Activated CD4-positive, alpha-beta T cell treated with anti-CD3 and anti-CD28 coated beads for 24 hours (primary cell): ENCODE measurements around the gene CACNA2D2.

Source experiments
- DNase-seq, 2 donors: peaks; one replicate each; pipeline ENCODE4 v3.0.0-alpha.2; 2020; ENCODE audit warnings: low read depth in 2 of 2

Gene CACNA2D2

DNA sequence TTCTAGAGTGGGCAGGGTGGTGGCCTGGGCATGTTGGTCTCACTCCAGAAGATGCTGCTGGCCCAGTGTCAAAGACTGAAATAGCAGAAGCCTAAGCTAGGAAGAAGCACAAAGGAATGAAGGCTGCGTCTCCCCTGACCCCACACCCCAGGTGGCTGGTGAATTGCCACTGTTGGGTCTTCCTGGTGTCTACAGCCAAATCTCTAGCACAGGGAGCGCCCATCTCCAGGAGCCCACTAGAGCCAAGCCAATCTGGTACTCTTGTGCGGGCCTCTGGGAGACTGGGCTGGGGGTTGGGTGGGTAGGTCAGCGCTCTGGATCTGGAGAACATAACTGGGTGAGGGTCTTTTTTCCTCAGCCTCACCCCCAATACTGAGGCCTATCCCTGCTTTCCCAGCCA lies 176.3 kb downstream of the CACNA2D2 start:
- no peak for DNase-seq

DNA sequence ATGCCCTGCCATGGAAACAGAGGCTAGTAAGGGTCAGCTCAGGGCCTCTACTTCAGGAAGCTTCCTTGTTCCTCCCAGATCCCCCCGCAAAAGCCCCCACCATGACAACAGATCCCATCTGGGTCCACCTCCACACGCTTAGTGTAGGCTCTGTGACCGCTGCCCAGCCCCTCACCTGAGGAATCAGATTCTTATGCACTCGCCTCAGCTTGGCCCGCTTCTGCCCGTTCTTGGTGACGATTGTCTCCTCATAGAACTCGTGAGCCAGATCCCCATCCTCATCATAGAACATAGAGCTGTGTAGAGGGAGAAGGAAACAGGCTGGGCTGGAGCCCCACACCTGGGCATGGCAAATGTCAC lies 177.3 kb downstream of the CACNA2D2 start:
- DNase-seq = no peak

DNA sequence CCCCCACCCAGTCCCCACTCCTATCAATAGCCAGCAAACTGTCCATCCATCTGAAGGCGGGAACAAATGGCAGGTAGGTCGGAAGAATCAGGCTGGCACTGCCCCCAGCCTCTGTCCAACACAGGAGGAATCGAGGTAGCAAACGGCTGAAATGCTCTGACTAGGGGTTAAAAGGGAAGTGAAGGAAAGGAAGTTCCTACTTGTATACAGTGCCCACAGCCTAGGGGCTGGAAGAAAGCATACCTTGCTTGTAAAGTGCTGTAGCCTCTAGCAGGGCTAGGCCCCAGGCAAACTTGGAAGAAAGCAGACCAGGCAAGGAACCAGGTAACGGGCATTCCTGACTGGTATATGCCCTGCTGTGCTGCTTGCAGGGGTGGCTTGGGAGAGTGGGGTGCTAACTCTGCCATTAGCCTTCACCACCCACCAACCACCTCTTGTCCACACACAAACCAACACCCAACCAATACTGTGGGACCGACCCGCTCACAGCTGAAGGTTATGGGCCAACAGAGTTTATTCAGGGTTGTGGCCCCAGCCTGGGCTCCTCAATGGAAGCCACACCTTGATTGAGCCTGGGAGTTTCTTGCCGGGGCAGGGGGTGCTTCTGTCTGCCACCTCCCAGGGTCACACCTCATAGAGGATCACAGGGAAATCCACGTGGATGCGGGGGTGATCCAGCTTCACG lies 177.8 kb downstream of the CACNA2D2 start:
- DNase-seq = no peak

DNA sequence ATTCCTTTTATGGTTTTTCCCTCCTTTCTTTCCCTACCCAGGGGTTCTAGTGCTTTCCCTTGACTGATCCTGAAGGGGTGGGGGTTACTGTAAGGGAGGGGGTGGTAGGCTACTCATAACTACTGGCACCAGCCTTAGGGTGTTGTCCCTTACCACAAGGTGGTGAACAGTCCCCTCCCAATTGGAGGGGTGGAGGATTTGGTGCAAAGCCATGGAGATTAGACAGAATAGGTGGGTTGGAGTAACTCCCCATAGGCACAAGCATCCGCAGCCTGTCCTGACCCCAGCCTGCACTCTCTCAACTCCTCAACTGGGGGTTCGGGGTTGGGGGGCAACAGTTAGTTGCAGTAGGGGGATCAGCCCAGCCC lies 178.3 kb downstream of the CACNA2D2 start:
- DNase-seq = no peak

DNA sequence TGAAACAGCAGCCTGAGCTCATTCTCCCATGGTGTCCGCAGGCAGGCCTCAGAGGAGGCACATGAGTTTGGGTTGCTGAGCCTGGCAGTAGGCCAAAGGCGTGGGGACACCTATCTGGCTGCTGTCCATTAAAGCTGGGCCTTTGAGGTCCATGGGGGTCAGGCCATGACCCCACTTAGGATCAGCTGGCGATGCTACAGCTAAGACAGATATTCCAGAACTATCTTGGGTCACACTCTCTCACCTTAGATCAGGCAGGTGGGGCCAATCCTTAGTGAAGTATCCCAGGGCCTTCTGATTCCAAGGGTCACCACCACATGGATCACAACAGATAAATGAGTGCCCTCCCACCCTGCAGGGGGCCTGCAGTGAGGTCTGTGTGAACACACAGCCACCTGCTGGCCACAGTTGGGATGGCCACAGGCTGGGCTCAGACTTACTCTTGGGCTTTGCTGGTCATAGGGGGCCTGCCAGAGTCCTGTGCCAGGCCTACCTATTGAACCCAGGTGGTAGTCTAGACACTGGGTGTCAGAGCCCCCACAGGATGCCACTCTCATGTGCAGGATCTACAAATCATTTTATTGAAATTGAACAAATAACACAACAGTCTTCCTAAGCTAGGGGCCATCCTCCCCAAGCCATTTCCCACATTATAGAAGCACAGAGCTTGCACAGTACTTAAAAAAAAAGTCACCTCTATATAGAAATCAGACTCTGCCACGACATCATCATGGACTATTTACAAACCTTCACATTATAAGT lies 178.9 kb downstream of the CACNA2D2 start:
- peak; percentile 45 to 51 for DNase-seq

DNA sequence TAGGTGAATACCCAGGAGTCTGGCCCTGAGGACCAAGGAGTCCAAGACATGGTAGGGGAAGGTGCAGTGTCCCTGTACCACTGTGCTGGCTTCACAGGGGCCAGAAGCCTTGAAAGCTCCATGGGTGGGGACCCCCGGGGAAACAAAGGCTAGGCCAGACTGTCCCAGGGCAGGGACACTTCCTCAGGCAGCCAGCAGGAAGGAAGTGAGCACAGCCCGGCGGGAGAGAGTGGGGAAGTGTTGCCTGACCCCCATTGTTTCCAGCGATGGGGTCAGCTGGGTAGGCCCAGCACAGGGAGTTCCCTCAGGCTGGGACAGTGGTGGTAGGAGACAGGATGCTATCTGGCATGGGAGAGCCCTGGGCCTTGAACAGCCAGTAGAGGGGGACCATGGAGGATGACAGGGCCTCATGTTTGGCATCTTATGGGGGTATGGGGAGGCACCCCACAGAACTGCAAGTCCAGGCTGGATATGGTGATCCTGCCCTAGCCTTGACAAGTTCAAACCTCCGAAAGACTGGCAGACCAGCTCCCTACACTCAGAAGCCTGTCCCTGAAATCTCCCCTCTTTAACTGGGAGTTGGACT lies 179.7 kb downstream of the CACNA2D2 start:
- DNase-seq = no peak

DNA sequence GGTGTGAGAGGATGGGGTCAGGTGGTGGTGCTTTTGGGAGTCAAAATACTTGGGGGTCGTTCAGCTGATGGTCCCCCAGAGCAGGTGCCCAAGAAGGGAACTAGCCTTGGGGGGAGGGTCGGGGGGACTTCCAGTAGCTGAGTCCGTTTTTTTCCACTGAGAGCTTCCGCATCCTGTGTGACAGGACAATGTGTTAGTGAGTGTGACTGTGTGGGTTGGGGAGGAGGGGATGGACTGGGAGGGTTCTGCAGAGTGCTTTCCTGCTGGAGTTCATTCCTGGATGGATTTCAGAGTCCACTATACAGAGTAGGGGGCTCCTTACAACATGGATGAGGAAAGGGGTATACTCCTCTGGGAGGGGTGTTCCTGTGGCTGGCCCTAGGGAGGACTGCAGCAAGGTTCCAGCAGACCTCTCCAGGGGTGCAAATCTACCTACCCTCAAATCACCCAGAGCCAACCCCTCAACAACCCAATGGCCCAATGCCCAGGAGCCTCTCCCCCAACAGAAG lies 180.3 kb downstream of the CACNA2D2 start:
- no peak for DNase-seq

DNA sequence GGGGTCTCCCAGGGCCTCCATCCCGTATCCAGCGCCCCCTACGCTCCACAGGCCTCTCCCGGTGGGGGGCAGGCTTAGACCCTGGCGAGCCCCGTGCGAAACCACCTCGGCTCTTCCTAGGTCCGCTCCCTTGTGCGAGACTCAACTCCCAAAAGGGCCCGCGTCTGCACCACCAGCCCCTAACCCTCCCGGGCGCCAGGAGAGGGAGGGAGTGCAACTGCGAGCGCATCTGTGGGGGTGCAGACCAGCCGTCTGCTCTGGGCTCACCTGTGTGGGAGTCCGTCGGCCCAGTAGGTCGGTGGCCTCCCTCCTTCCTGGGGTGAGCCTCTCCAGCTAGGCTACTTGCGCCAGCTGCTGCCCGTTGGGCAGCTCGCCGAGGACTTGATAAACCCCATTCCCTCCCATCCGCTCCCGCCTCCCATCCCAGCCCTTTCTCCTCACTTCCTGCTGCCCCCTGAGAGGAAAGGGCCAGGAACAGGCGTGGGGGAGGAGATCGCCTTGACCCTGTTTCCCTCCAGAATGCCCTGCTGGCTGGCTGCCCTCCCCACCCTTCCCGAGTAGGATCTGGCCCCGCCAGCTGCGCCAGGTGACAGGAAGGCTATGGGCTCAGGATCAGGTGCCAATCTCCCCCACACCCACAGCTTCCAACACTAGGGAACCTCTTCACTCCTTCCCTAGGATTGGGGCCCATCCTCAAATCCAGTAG lies 180.9 kb downstream of the CACNA2D2 start, which contains the start of gene HYAL2:
TSS of gene HYAL2 (minus strand) at position 360 of the 706 bp plus-strand sequence. CDS start 2,256 bp downstream, outside the sequence.
- no peak for DNase-seq

DNA sequence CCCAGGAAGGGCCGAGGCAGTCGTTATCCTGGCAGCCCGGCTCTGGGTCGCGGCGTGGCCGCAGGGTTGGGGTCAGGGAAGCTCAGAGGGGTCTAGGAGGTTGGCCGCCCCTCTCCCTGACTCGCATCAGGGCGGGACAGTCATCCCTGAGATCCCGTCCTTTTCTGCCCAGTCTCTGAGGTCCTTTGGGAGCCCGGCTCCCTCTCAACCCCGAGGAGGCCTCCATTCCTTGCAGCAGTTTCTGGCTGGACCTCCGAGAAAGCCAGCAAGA lies 181.4 kb downstream of the CACNA2D2 start:
- no peak for DNase-seq

DNA sequence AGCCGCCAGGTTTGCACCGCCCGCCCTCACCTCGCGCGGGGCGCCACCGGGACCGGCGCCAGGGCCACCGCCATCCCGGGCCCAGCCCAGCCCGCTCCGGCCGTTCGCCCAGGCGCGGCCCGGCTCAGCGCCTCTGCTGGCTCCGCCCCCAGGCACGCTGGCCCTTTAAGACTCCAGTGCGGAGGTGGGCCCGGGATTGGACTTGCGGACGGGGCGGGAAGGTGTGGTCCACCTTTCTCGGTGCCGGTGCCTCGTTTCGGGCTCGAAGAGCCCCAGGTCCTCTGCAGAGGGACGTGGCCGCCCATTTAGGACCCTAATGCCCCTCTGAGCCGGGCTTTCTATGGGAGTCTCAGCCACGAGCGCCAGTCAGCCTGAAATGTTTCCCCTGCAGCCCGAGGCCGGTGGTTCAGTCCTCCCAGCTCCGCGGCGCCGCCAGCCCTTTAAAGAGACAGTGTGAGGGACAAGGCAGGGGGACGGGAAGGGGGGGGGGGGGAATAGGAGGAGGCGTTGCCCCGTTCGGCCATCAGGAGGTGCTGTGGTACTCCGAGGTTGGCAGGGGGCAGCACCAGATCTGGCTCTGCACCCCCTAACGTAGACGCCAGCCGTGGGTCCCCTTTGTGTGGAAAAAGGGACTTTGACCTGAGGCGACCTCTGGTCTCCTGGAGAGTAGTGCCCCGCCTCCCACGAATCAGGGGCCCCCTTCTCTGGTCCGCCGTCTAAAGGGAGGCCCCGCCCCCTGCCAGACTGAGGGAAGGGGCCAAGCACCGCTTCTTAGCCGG lies 181.9 kb downstream of the CACNA2D2 start:
- peak; percentile 74 to 76 for DNase-seq

DNA sequence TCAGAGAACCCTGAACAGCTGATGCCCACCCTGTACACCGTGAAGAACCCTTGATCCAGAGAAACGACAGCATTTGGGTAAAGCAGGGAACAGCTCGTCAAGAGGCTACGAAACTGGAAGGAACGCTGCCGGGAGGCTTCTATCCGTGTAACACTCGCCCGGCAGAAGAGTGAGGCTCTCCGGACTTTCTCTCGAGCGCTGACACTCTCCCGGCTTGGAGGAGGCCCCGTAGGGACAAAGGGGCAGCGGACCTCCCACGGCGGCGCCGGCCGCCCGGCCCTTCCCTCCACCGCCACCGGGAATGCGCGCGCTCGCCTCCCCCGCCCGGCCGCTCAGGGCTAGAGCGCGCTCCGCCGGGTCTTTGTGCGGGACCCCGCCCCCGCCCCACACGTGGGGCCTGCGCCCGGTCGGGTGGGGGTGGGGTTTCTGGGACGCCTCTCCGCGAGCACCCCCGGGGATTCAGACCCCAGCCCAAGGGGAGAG lies 182.5 kb downstream of the CACNA2D2 start:
- DNase-seq = peak; percentile 54 to 55

DNA sequence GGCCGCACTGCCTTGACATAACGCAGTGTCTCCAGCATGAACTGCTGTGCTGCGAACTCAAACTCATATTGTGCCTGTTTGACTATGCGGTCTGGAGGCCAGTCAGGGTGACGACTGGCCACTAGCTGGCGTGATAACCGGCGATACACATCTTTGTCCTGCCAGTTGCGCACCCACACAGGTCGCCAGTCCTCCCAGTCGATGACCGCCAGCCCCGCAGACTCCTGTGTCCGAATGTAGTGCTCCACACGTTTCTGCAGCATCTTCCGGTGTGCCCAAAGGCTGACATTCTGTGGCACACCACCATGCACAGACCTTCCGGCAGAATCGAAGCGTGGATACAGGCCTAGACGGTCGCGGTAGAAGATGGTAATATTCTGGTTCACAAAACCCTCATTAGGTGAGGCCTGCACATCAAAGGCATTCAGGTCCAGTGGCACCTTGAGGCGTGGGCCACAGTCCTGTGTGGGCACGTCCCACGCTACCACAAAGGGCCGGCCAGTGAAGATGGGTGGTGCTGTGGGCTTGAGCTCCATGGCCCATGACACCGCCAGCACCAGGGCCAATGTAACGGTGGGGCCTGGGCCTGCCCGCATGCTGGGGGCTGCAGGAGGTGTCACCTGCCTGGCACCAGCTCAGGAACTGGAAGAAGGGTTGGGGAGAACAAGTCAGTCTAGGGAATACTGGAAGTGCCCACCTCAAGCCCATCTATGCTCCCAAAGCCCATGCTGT lies 183.4 kb downstream of the CACNA2D2 start:
- no peak for DNase-seq

DNA sequence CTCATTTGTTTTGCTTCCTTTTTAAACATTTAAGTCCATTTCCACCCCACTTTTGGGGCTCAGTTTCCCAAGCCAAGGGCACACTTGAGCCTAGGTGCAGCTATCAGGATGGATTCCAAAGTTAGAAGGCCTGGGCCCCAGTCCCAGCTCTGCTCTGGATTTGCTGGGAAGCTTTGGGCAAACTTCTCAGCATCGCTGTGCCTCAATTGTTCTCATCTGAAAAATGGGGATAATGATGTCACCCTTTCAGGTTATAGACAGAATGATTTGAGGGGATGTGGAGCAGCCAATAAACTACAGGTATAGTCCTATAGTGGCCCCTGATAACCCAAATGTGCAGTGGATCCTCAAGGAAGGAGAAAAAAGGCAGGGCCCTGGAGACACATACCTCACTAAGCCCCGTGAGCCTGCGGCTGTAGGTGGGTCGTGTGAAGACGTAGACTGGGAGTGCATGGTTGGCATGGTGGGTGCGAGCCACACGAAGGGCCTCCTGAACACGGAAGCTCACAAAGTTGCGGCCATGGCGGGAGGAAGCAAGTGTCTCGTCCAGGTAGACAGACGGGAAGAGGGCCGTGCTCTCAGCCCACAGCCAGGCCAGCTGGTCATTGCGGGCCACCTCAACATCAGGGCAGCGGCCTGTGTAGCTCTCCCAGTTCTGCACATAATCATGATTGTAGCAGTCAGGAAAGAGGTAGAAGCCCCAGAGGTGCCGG lies 184.1 kb downstream of the CACNA2D2 start:
- no peak for DNase-seq

DNA sequence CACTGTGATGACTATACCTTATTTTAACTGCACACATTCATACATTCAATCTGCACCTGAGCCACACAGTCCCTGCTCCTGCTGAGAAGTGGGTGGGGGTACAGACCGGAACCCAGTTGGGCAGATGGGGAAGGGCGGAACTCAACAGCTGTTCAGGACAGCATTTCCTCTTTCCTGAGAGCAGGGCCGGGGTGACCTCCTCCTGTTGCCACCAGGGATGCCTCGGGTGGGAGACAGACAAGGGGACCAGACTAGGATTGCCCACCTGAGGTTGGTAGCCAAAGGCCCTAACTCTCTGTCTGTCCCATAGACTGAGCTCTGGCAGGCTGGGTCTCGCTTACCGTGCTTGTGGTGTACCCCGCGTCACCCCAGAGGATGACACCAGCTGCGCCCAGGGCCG lies 184.8 kb downstream of the CACNA2D2 start:
- DNase-seq = no peak

DNA sequence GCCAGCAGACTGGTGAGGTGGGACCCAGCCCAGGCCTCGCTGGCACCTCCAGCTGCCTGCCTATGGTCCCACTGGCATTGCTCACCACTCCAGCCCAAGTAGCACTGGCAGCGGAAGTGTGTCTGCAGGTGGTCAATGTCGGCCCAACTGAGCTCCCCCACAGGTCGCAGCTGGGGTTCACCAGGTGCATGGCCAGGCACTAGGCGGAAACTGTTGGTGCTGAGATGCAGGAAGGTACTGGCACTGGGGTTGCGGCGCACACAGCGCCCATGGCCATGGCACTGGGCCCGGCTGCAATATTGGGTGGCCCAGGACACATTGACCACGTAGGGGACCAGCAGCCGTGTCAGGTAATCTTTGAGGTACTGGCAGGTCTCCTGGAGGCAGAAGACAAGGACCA lies 185.3 kb downstream of the CACNA2D2 start:
- DNase-seq = no peak

DNA sequence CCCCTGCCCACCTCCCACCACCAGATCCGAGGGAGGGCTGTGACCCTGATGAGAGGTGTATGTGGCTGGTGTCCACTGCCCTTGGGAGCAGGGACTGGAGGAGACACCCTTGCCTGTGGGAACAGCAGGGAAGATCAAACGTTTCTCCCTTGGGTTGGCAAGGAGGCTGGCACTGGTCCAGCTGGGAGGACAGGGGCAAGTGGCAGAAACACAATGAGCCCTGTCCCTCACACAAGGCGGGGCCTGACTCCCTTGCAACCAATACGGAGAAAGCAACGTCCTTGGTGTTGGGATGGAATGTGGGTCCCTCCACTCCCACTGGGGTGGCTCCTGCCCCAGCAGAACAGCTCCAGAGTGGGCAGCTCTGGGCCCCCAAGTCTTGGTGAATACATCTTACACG lies 186.1 kb downstream of the CACNA2D2 start:
- DNase-seq = no peak

DNA sequence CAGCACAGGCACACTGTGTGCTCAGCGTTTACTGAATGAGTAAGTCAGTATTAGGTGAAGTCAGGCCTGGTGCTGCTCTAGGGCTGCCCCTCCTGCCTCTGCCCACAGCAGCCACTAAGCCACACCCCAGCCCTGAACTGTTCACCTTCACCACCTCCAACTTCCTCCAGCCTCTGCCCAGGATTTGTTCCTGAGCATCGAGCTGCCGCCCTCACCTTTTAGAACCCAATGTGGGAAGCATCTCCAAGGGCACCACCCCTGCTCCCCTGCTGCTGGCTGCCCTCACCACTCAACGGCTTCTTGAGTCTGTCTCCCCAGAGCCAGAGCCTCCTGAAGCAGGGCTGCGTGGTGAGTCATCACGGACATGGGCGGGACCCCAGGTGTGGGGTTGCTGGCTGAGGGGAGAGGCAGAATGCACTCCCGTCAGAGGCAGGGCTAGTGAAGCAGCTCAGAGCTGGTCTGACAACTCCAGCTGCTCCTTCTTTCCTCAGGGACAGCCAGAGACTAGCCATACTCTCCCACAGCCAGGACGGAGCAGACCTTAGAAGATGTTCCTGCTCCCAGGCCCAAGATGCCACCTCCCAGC lies 186.7 kb downstream of the CACNA2D2 start:
- DNase-seq = peak in 1 of 2 donors; percentile 34

DNA sequence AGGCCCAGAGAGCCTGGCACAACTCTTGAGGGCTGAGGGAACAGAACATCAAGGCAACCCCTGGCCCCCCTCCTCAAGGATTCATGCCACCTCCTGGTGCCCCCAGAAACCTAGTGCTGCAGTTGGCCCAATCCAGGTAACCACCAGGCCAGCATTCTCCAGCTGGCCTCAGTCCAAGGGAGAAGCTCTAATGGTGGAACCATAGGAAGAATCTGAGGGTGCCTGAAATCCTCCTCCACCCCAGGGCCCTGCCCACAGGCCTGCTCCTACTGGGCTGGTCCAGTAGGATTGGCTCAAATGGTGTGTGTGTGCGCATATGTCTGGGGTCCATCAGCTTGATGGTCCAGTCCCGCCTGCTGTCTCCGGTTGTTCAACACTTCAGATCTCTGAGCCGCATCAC lies 188.6 kb downstream of the CACNA2D2 start:
- no peak for DNase-seq

DNA sequence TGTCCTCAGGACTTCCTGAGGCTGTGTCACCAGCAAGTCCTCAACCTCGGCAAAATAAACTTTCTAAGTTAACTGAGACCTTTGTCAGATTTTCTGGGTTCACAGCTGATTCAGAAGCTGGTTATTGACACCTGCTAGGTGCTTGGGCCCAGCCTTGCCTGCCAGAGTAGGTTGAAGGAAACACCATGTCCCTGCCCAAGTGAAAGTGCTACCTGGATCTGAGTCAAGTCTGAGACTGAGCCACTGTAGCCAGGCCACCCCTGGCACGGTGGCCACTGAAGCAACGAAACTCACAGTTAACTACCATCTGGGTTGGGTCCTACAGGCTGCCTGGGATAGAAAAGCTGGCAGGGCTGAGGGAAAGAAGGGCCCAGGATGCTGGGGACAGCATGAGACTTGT lies 189.1 kb downstream of the CACNA2D2 start:
- DNase-seq = no peak
